OCI-LY3 (cell line): ENCODE results near the gene MYL3.

Experiments used
- EZH2phosphoT487 ChIP-seq: fragments of 200-600 bp; shearing (Covaris generic); IDR thresholded peaks from 2 replicates; pipeline ENCODE4 v1.6.1; 2018; ENCODE audit warnings: antibody characterized with exemption, mixed run types, low read depth
- TF ChIP-seq, protein P1 (sequence below): fragments of 200-600, 300-600 bp; sonication (generic); IDR thresholded peaks from 2 replicates; pipeline ENCODE4 v1.5.1; 2014; ENCODE audit warnings: antibody characterized with exemption, low read length, low read depth

DNA sequence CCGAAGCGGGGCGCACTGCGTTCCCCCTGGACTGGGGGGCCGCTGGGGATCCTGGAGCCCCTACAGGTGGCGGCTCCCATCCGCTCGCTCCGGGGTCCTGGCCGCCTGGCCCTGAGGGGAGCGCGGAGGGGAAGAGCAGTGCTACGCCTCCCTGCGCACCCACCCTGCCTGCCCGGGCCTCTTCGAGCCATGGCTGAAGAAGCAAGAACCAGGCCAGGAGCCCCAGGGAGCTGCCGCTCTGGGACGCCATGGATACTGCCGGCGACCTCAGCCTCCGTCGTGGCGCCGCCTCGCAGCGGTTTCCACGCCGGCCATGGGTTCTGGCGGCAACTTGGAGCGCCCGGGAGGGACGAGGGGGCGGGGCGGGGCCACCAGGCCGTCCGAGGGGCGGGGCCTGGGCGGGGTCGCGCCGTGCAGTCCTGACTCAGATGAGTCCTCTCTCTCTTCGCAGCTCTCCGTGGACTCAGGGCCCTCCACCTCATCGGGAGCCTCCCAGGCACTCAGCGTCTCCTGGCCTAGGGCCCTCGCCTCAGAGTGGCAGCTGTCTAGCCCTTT is 50.9 kb downstream of the MYL3 start:
- TF ChIP-seq, protein P1, sequence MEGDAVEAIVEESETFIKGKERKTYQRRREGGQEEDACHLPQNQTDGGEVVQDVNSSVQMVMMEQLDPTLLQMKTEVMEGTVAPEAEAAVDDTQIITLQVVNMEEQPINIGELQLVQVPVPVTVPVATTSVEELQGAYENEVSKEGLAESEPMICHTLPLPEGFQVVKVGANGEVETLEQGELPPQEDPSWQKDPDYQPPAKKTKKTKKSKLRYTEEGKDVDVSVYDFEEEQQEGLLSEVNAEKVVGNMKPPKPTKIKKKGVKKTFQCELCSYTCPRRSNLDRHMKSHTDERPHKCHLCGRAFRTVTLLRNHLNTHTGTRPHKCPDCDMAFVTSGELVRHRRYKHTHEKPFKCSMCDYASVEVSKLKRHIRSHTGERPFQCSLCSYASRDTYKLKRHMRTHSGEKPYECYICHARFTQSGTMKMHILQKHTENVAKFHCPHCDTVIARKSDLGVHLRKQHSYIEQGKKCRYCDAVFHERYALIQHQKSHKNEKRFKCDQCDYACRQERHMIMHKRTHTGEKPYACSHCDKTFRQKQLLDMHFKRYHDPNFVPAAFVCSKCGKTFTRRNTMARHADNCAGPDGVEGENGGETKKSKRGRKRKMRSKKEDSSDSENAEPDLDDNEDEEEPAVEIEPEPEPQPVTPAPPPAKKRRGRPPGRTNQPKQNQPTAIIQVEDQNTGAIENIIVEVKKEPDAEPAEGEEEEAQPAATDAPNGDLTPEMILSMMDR: no peak
- no peak for TF ChIP-seq EZH2phosphoT487
